ENCODE results near the gene DDX23.

GRCh38 chr12:48883305-48884161 lies 31.6 kb upstream of the DDX23 start:
- TF ChIP-seq POLR2A (IDR thresholded peaks at IDR 0.05): no peak
- TF ChIP-seq CTCF (IDR thresholded peaks at IDR 0.05): no peak
